HCT116 (cell line): ENCODE data around the gene XK. TPM values are rescaled to one million over a fixed set of nuclear protein-coding genes. Genes with fewer than 3 reads are reported as not detected.

Source experiments
- ATAC-seq: fragments of 200-7000 bp; cut with Tn5 transposase; 2 replicates; pipeline ENCODE4 v1.9.1; 2020; ENCODE audit warnings: mild to moderate bottlenecking, moderate library complexity
- BruUV-seq: library from RNA; stranded (reverse); fragments of 400-500 nt; replicated peaks from 2 replicates; lab custom pipeline; 2021; lab: Mats Ljungman, UMichigan
- CTCF ChIA-PET: fragments of 300-600 bp; sonication (Branson Sonifier 250); formaldehyde crosslinking; loops from one replicate; lab custom pipeline; 2021; ENCODE audit warnings: antibody characterized with exemption; lab: Charles Lee
- POLR2A ChIA-PET: fragments of 300-600, 350-600 bp; sonication (Branson Sonifier 250); formaldehyde crosslinking; loops from one replicate; lab custom pipeline; 2021; ENCODE audit warnings: antibody characterized with exemption; lab: Charles Lee
- RAD21 ChIA-PET, 2 experiments: fragments of 300-600 bp; sonication (Branson Sonifier 250); formaldehyde crosslinking; loops; one replicate each; lab custom pipeline; 2023; ENCODE audit warnings: low total read pairs in 2 of 2; ENCODE audit not compliant: uncharacterized antibody in 2 of 2, unreplicated experiment in 2 of 2, low non-redundant PET in 1 of 2; lab: Charles Lee
- DNase-seq: peaks from one replicate; pipeline ENCODE4 v3.0.0-alpha.2; 2010; ENCODE audit warnings: low read depth, low spot score
- H2AFZ ChIP-seq: fragments of 200-600 bp; shearing (Covaris generic), sonication (generic); 2 replicates; pipeline ENCODE4 v1.6.1; 2017; ENCODE audit warnings: low read depth, mixed run types, mixed read lengths, antibody characterized with exemption, low read length; ENCODE audit not compliant: poor library complexity, severe bottlenecking
- H3K27ac ChIP-seq: 2 replicates; pipeline ENCODE4 v1.5.1; 2012; ENCODE audit warnings: low read depth, low read length
- H3K27me3 ChIP-seq: fragments of 200-600 bp; sonication (generic); 2 replicates; pipeline ENCODE4 v1.6.1; 2016; ENCODE audit warnings: mixed run types, low read length, mixed read lengths; ENCODE audit not compliant: insufficient read depth
- H3K36me3 ChIP-seq, 2 experiments: fragments of 200-500 bp in 1 of 2; fragments of 200-600 bp in 1 of 2; sonication (Bioruptor generic) in 1 of 2; sonication (generic) in 1 of 2; 2 replicates each; pipeline versions ENCODE4 v1.5.1 to v1.6.1; 2014 to 2016; ENCODE audit warnings: low read length in 2 of 2, inconsistent platforms in 1 of 2, mixed read lengths in 1 of 2, mixed run types in 1 of 2; ENCODE audit not compliant: insufficient read depth in 2 of 2, control insufficient read depth in 1 of 2
- H3K4me1 ChIP-seq, 2 experiments: fragments of 200-600 bp in 1 of 2; sonication (generic) in 1 of 2; 2 replicates each; pipeline versions ENCODE4 v1.5.1 to v1.6.1; 2012 to 2017; ENCODE audit warnings: low read length in 2 of 2, inconsistent platforms in 1 of 2, mild to moderate bottlenecking in 1 of 2, mixed read lengths in 1 of 2, mixed run types in 1 of 2, moderate library complexity in 1 of 2; ENCODE audit not compliant: insufficient read depth in 2 of 2, control insufficient read depth in 1 of 2
- H3K4me2 ChIP-seq: fragments of 200-600 bp; sonication (generic); 2 replicates; pipeline ENCODE4 v1.6.1; 2017; ENCODE audit warnings: mixed run types, low read length, mixed read lengths
- H3K4me3 ChIP-seq, 2 experiments: fragments of 200-600 bp in 1 of 2; sonication (generic) in 1 of 2; replicated peaks in 1 of 2; 2 replicates each; pipeline ENCODE4 v1.5.1; 2011 to 2016; ENCODE audit warnings: low read length in 2 of 2, control low read depth in 1 of 2, low read depth in 1 of 2, mild to moderate bottlenecking in 1 of 2, mixed read lengths in 1 of 2, mixed run types in 1 of 2
- H3K79me2 ChIP-seq: fragments of 200-600 bp; sonication (generic); 2 replicates; pipeline ENCODE4 v1.6.1; 2017; ENCODE audit warnings: mild to moderate bottlenecking, mixed run types, low read length, moderate library complexity, mixed read lengths; ENCODE audit not compliant: insufficient read depth
- H3K9ac ChIP-seq: fragments of 200-600 bp; sonication (generic); 2 replicates; pipeline ENCODE4 v1.6.1; 2016; ENCODE audit warnings: low read length, mixed read lengths
- H3K9me2 ChIP-seq: fragments of 200-600 bp; sonication (generic), shearing (Covaris generic); 2 replicates; pipeline ENCODE4 v1.6.1; 2017; ENCODE audit warnings: mixed run types, mild to moderate bottlenecking, moderate library complexity; ENCODE audit not compliant: insufficient read depth
- H3K9me3 ChIP-seq, 2 experiments: fragments of 200-500 bp in 1 of 2; fragments of 200-600 bp in 1 of 2; sonication (Bioruptor generic) in 1 of 2; sonication (generic) in 1 of 2; 2 replicates each; pipeline ENCODE4 v1.6.1; 2014 to 2017; ENCODE audit warnings: low read length in 2 of 2, mixed read lengths in 2 of 2, inconsistent platforms in 1 of 2, low read depth in 1 of 2, mild to moderate bottlenecking in 1 of 2, mixed run types in 1 of 2, moderate library complexity in 1 of 2; ENCODE audit not compliant: control insufficient read depth in 1 of 2, insufficient read depth in 1 of 2
- H4K20me1 ChIP-seq: fragments of 200-600 bp; sonication (generic), shearing (Covaris generic); 2 replicates; pipeline ENCODE4 v1.6.1; 2017; ENCODE audit warnings: mixed run types, mild to moderate bottlenecking, moderate library complexity; ENCODE audit not compliant: insufficient read depth
- CBX3 ChIP-seq: IDR thresholded peaks from 2 replicates; pipeline ENCODE4 v1.6.1; 2012; ENCODE audit warnings: low read depth
- CEBPB ChIP-seq: IDR thresholded peaks from 2 replicates; pipeline ENCODE4 v1.6.1; 2012; ENCODE audit warnings: low read depth
- EZH2phosphoT487 ChIP-seq: fragments of 200-600 bp; IDR thresholded peaks from 2 replicates; pipeline ENCODE4 v1.6.1; 2018; ENCODE audit warnings: antibody characterized with exemption, borderline replicate concordance
- RAD21 ChIP-seq: IDR thresholded peaks from 2 replicates; pipeline ENCODE4 v1.6.1; 2012; ENCODE audit warnings: low read depth, mild to moderate bottlenecking
- SIN3A ChIP-seq: IDR thresholded peaks from 2 replicates; pipeline ENCODE4 v1.6.1; 2012; ENCODE audit warnings: low read depth
- SP1 ChIP-seq: IDR thresholded peaks from 2 replicates; pipeline ENCODE4 v1.6.1; 2012; ENCODE audit warnings: low read depth
- SRF ChIP-seq: IDR thresholded peaks from 2 replicates; pipeline ENCODE4 v1.6.1; 2012; ENCODE audit warnings: low read depth
- TCF7L2 ChIP-seq: IDR thresholded peaks from 2 replicates; pipeline ENCODE4 v1.7.0; 2011; ENCODE audit warnings: borderline replicate concordance, inconsistent platforms; ENCODE audit not compliant: insufficient read depth, insufficient read length; ENCODE audit errors: extremely low read depth
- YY1 ChIP-seq: IDR thresholded peaks from 2 replicates; pipeline ENCODE4 v1.6.1; 2011; ENCODE audit warnings: low read length, low read depth, moderate library complexity, mild to moderate bottlenecking; ENCODE audit not compliant: insufficient replicate concordance; ENCODE audit errors: extremely low read depth
- ZNF274 ChIP-seq: fragments of 200-500 bp; sonication (Bioruptor generic); IDR thresholded peaks from 2 replicates; pipeline ENCODE4 v1.6.1; 2014; ENCODE audit warnings: mild to moderate bottlenecking, low read depth, low read length, inconsistent platforms
- intact Hi-C: fragments of 100-400 bp; cut with micrococcal nuclease; formaldehyde crosslinking; loops from 2 replicates; pipeline ENCODE4 v1.10.0; 2022
- total RNA-seq: library from RNA; stranded (reverse); gene quantifications from one replicate; pipeline ENCODE4 v1.2.1, GENCODE V29; 2021; ENCODE audit not compliant: unreplicated experiment
- TF ChIP-seq, protein P1 (sequence below): IDR thresholded peaks from 2 replicates; pipeline ENCODE4 v1.6.1; 2012; ENCODE audit warnings: low read depth
- TF ChIP-seq, protein P2 (sequence below): IDR thresholded peaks from 2 replicates; pipeline ENCODE4 v1.6.1; 2012
- TF ChIP-seq, protein P3 (sequence below): IDR thresholded peaks from 2 replicates; pipeline ENCODE4 v1.6.1; 2012

Gene XK
- total RNA-seq, 1 experiment from 2014 or later = 2.6 TPM

DNA sequence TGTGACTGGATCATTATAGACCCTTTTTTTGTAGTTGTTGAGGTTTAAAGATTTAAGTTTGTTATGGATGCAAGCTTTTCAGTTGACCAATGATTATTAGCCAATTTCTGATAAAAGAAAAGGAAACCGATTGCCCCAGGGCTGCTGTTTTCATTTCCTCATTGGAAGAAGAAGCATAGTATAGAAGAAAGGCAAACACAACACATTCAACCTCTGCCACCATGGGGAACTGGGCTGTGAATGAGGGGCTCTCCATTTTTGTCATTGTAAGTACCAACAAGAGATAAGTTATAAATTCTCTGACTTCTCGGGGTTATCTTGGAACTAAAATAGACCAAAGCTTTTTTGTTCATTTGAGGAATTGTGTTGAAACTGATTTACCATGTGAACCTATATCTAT lies 94.3 kb downstream of the XK start, which contains the start of gene CYBB:
Gene CYBB (plus strand): TSS at position 203 of the 400 bp plus-strand sequence. CDS start 19 bp downstream, at position 222.
- CTCF ChIA-PET = no interaction called here
- POLR2A ChIA-PET = no interaction called here
- no peak for ATAC-seq

DNA sequence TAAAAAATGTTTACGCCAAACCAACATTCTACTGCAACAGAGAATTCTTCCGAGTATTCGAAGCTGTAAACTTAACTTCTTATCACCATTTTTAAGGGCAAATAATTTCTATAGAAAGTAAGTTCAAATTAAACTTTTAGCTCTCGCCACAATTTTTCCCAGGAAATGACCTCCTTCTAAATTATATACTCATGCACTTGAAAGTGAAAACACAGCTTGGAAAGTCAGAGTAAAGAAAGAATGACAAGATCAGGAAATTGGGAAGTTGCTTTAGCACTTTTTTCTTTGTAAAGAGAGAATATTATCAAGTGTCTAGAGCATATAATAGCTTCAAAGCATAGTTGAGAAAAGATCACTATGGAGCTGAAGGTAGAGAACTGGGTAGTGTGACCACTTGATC lies 95.5 kb downstream of the XK start:
- Histone ChIP-seq H3K4me3 (no peak overlapping the region), H3K27ac (no peak overlapping the region), H3K79me2 (no peaks in the 10 kb centered on the region), H2AFZ (no peak overlapping the region), H3K9me3 (no peaks in the 10 kb centered on the region), H4K20me1 (no peaks in the 10 kb centered on the region), H3K4me2 (no peak overlapping the region), H3K9me2 (no peaks in the 10 kb centered on the region), H3K4me1 (no peaks in the 10 kb centered on the region), H3K27me3 (no peaks in the 10 kb centered on the region), H3K9ac (no peak overlapping the region), H3K36me3 (no peaks in the 10 kb centered on the region)
- CTCF ChIA-PET = no interaction called here
- no TSS peak for BruUV-seq
- ATAC-seq (no peak), DNase-seq (no peak)
- TF ChIP-seq, protein P1, sequence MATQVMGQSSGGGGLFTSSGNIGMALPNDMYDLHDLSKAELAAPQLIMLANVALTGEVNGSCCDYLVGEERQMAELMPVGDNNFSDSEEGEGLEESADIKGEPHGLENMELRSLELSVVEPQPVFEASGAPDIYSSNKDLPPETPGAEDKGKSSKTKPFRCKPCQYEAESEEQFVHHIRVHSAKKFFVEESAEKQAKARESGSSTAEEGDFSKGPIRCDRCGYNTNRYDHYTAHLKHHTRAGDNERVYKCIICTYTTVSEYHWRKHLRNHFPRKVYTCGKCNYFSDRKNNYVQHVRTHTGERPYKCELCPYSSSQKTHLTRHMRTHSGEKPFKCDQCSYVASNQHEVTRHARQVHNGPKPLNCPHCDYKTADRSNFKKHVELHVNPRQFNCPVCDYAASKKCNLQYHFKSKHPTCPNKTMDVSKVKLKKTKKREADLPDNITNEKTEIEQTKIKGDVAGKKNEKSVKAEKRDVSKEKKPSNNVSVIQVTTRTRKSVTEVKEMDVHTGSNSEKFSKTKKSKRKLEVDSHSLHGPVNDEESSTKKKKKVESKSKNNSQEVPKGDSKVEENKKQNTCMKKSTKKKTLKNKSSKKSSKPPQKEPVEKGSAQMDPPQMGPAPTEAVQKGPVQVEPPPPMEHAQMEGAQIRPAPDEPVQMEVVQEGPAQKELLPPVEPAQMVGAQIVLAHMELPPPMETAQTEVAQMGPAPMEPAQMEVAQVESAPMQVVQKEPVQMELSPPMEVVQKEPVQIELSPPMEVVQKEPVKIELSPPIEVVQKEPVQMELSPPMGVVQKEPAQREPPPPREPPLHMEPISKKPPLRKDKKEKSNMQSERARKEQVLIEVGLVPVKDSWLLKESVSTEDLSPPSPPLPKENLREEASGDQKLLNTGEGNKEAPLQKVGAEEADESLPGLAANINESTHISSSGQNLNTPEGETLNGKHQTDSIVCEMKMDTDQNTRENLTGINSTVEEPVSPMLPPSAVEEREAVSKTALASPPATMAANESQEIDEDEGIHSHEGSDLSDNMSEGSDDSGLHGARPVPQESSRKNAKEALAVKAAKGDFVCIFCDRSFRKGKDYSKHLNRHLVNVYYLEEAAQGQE = no peak
- no peak for TF ChIP-seq CEBPB
- no peak for TF ChIP-seq SIN3A
- TF ChIP-seq, protein P2, sequence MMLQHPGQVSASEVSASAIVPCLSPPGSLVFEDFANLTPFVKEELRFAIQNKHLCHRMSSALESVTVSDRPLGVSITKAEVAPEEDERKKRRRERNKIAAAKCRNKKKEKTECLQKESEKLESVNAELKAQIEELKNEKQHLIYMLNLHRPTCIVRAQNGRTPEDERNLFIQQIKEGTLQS = no peak
- no peak for TF ChIP-seq TCF7L2
- TF ChIP-seq CBX3 = no peak
- POLR2A ChIA-PET = no interaction called here
- intact Hi-C loops = no loop called here
- RAD21 ChIA-PET = no interaction called here

More for the DNA sequence above, 94.3 kb downstream of the XK start, which contains the start of gene CYBB:
- BruUV-seq = no TSS peak
- Histone ChIP-seq H2AFZ (no peak within 1 kb of the TSS), H3K9me3 (no peaks in the 10 kb centered on the region), H3K9me2 (no peaks in the 10 kb centered on the region), H3K4me3 (no peak within 1 kb of the TSS), H3K4me1 (no peaks in the 10 kb centered on the region), H3K36me3 (no peaks in the 10 kb centered on the region), H3K27ac (no peak within 1 kb of the TSS), H4K20me1 (no peaks in the 10 kb centered on the region), H3K27me3 (no peaks in the 10 kb centered on the region), H3K79me2 (no peaks in the 10 kb centered on the region), H3K4me2 (no peak within 1 kb of the TSS), H3K9ac (no peak within 1 kb of the TSS)
- TF ChIP-seq SP1 (no peak), TCF7L2 (no peak), EZH2phosphoT487 (no peak), RAD21 (no peak), CBX3 (no peak), SRF (no peak), YY1 (no peak), ZNF274 (no peak), CEBPB (no peak)
- TF ChIP-seq, protein P3, sequence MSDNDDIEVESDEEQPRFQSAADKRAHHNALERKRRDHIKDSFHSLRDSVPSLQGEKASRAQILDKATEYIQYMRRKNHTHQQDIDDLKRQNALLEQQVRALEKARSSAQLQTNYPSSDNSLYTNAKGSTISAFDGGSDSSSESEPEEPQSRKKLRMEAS = no peak
- TF ChIP-seq, protein P2 = no peak
- no peak for DNase-seq
- intact Hi-C loops = no loop called here
- RAD21 ChIA-PET = no interaction called here
